UCSD-AML1 (cell line): ENCODE results near the gene CAMKMT.
"Not testable (repeated sequence)": the region's sequence is repeated elsewhere in the genome, so short reads cannot be mapped to it uniquely, and the experiment has no call there.

Experiments used
- DNase-seq: peaks from one replicate; lab custom pipeline; 2025; ENCODE audit not compliant: unreplicated experiment; lab: John Stamatoyannopoulos, UW

CAMKMT gene

DNA sequence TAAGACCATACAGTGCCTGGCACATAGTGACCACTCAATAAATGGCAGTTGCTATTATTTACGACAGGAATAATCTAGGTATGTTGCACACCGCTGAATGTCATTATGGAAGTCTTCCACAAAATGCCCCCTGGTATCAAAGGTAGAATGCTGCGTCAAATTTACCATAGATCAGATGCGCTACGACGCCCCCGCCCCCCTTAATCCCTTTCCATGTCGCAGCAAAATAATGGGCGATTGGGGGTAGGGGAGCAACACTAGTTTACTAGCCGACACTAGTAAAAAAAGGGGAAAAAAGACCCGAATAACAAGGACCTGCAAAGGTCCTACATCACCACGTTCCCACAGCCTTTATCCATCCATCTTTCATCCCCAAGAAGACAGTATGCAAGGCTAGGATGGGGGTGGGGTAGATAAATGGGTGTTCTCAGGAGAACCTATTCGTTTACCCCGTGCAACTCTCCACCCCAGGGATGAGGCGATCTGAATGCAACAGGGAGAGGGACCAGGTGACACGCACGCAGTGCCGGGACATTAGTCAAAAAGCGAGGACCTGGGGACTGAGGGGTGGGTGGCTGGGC is 908 bp upstream of the CAMKMT start:
- DNase-seq = no peak

DNA sequence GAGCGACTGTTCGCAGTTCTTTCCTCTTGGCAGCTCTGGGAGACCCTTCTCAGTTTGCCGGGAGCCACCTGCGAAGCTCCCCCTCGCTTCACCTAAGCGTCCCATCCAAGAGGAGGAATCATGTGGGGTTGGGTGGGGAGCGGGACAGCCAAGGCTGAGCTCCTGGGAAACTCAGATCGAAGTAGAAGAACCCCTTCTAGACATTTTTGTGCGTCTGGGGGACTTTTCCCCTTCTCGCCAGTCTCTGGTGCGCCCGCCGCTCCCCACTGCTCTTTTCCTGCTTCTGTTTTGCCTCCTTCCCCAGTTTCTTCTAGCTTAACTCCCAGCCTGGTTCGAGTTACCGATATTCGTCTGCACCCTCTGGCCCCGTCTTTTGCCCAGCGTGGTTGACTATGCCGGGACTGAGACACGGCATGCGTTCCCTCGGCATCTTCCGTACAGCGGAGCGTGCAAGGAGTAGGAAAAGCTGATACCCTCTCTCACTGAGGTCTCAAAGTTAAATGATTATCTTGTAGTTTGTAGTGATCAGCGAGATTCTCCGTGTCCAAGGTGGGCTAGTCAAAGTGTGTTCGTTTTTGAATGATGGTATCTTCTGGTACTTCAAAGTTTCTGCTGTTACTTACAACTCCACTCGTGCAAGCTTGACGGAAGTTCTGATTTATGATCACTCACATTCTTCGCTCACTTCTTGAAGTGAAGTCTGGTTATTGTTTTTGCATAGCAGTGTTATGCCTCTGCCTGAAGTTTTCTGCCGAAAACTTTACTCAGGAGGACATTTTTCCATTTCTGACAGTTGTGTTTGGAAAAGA is 664 bp downstream of the CAMKMT start:
- DNase-seq = peak; percentile 58

DNA sequence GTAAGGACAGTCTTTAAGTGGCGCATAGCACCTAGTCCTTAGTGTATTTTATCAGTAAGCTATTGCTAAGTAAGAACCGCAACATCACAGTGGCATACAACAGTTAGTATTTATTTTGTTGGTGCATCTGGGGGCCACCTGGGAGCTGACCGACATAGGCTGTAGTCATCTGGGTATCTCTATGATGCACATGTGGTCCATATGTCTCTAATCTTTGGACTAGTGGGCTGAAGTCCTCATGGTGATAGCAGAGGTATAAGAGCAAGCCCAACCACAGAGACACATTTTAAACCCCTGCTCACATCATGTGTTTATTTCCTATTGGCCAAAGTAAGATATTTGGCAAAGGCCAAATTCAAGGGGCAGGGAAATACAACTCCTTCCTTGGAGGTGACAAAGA is 2.9 kb downstream of the CAMKMT start:
- DNase-seq = no peak

DNA sequence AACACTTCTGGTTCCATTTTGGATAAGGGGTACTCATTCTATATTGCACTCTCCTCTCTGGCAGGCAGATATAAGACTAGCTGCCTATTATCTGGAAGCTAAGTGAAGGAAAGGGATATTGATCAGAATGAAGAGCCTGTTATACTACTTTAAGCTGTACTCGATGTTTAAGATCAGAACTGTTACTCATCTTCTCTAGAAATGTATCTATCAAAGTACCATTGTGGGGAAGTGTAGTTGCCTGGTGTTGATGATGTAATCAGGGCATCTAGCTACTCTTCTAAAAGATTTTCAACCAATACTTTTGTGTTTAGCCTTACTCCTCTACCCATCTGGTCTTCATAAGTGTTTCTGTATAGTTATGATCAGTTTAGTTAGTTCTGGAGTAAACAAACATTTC is 5.8 kb downstream of the CAMKMT start:
- no peak for DNase-seq

DNA sequence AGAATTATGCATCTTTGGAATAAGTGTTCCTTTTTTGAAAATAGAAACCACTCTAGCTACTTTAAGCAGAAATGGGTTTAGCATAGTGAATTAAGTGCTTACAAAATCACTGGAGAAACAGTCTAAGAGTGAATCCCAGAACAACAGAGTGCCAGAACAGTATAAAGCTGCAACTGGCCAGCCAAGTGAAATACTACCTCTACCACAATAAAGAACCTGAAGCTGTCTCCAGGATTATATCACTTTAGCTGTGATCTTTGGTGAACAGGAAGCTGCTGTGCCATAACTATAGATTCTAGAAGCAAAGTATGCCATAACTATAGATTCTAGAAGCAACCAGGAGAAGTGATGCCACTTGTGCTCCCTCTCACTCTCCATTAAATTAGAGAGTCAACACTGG is 7.6 kb downstream of the CAMKMT start:
- no peak for DNase-seq

DNA sequence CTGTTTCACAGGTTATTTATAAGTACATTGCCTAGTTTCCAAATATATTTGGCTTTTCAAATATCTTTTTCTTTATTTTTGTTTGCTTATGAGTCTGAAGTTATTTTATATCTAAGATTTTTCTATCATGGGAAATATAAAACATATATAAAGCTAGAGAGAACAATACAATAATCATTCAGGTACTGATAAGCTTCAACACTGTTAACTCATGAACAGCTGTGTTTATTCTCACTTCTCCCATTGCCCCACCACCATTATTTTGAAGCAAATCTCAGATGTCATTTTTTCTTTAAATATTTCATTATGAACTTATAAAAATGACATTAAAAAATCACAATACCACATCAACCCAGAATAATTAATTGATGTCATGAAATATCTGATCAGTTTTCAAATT is 9.7 kb downstream of the CAMKMT start:
- DNase-seq = no peak

DNA sequence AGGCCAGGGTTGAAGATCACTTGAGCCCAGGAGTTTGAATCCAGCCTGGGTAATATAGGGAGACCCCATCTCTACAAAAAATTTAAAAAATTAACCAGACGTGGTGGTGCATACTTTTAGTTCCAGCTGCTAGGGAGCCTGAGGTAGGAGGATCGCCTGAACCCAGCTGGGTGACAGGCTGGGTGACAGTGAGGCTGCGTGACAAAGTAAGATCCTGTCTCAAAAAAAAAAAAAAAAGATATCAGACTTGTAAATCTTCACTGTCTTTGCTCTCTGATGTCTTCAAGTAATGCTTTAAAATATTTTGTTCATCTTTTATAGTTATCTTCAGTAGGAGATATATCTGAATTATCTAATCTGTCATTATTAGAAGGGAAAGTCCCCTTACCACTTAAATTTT is 10.5 kb downstream of the CAMKMT start:
- no peak for DNase-seq

DNA sequence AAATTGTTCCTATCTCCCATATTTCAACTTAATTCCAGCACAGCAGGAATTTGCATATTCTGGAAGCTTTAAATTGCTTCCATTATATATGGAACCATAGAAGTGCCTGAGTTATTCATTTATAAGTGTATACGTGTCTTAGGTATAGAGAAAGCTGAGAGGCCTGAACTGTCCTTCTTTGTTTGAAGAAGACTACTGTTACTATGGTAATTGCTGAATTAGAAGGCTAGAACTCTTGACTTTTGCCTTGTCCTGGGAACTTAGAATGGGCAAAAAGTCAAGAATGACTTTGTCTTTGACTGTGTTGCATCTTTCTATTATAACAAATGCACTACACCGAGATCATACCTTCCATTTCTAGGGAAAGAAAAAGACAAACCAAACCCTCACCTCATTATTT is 15.7 kb downstream of the CAMKMT start:
- DNase-seq = no peak

DNA sequence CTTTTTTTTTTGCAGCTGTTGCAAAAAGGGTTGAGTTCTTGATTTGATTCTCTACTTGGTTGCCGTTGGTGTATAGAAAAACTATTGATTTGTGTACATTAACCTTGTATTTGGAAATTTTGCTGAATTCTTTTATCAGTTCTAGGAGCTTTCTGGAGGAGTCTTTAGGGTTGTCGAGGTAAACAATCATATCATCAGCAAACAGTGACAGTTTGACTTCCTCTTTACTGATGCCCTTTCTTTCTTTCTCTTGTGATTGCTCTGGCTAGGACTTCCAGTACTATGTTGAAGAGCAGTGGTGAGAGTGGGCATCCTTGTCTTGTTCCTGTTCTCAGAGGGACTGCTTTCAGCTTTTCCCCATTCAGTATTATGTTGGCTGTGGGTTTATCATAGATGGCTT is 23.5 kb downstream of the CAMKMT start:
- DNase-seq = not testable (repeated sequence)

DNA sequence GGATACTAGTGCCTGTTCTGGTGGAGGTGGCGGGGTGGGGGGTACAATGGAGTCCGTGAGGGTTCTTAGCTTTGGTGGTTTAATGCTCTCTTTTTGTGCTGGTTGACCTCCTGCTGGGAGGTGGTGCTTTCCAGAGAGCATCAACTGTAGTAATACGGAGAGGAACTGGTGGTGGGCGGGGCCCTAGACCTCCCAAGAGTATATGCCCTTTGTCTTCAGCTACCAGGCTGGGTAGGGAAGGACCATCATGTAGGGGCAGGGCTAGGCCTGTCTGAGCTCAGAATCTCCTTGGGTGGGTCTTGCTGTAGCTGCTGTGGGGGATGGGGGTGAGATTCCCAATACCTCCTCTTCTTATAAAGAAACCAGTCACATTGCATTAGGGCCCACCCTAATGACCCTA is 27.1 kb downstream of the CAMKMT start:
- no peak for DNase-seq

DNA sequence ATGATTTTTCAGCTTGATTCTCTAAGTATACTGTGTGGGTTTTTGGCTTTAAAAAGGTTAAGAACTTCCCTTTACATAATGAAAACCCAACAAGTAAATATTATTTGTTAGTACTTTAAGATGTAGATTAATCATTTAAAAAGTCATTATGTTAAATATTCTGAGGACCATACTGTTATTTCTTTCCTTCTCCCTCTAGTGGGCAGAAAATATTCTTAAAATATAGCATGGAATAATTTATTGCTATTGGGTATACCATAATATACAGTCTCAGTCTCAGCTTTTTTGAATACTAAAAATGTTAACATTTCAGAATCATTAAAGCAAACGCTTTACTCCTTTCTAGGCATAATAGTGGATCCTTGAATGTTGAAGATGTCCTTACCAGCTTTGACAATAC is 28.1 kb downstream of the CAMKMT start:
- DNase-seq = no peak

DNA sequence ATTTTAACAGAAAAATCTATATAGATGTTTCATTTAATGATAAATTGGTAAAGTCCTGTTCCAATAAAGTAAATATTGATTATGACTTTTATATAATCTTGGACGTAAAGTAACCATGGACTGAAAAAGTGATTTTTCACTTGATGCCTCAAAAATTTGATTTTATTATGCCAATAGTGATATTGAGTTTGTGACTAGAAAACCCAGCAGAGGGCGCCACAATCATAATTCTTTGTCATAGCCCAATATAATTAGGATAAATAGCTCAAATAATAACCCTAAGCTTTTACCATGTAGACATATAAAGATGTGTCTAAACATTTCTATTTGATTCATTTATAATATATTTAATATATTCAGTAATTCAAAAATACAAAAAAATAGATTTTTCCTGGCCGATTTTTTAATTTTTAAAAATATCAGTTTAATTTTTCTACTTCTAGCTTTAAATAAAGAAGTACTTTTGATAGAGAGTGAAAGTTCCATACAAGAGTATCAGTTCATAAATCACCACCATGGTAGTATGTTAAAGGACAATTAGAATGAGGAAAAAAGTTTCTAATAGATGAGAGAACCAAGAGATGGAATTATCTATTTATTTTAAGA is 30.7 kb downstream of the CAMKMT start:
- DNase-seq = no peak

DNA sequence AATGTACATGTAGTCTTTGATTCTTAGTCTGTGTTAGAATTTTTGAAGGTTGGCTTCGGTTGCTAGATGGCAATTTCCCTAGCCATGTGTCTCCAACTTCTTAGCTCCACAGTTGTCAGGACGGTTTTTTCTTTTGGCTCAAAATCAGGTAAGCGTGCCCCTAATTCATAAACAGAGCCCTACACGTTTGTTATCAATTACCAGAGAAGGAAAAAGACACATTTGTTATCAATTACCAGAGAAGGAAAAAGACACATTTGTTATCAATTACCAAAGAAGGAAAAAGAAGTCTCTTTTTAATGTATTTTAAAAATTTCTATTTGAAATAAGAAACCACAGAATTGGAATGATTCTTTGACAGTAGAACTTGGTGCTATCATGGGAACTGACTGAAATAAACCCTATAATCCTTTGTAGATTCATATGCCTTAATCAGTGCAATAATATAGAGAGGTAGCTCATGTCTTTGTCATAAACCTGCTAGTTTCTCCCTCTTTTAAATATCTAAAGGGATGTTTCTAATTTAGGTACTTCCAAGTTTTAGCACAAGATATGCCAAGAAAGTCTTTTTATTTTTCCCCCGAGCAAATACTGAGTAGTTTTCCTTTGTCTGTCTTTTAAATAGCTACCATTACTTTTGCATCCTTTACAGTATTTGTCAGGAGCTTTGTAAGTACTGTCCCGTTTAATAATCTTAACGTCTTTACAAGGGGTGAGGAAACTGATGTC is 35.9 kb downstream of the CAMKMT start:
- no peak for DNase-seq

DNA sequence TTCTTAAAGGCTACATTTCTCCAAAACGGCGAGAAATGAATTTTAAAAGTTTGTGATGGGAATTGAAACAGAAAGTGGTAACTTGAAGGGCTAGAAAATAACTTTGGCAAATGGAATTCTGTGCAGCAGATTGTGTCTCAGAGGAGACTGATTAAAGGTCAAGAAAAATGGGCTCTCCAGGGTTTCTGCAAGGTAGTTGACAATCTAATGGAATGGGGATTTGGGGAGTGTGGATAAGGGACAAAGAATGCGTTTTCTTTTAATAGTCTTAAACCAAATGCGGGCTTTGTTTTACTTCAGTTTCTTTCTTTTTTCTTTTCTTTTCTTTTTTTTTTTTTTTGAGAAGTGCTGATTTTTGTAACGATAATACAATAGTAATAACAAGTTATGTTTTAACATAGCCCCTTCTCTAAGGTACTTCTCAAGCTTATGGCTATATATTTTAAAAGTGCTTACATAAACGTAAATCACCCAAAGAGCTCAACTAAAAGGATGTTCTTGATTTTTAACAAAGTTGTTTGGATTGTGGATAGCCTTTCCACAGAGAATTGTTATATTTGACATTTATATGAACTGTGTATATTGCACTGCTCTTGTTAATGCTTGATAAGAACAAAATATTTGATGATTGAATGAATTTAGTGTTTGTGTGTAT is 36.6 kb downstream of the CAMKMT start:
- DNase-seq = no peak

DNA sequence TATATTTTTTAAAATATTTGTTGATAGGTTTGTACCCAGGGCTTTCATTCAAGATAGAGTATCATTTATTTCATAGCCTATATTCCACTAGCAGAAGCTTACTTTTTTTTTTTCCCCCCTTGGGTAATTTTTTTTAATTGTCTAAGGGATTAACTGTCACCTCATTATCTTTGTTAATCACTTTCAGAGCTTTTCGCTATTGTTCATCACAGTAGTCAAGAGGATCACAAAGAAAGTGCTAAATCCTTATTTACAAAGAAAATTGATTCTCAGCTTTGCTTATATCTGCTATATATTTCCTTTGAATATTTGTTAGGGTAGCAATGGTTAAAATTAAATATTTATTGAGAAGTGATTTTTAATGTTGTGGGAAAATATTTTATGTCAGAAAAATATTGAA is 59.0 kb downstream of the CAMKMT start:
- no peak for DNase-seq

DNA sequence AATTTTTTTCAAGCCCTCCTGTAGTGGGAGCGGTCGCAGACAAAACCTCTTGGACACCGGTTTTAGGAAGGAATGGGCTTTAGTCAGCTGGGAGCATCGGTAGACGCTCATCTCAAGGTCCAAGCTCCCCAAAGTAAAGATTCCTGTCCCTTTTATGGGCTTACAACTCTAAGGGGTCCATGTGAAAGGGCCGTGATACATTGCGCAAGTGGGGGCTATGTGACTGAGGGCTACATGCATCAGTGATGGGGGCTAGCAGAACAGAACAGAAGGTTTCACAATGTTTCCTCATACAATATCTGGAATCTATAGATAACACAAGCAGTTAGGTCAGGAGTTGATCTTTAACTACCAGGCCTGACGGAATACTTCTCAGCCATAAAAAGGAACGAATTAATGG is 62.5 kb downstream of the CAMKMT start:
- no peak for DNase-seq

DNA sequence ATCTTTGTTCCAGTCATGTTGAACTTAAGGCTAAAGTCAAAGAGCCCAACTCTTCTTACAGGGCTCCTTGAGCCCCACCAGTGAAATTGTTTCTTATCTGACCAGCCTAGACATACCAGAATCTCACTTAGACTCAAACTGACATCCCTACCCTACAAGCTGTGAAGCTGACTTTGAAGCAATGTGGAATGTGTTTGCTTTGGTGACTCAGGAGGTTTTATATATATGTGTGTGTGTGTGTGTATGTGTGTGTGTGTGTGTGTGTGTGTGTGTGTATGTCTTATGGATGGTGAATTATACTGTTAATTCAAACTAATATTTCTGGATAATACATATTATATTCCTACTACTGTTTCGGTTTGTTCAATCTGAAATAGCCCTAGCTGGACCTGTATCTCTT is 67.3 kb downstream of the CAMKMT start:
- DNase-seq = no peak

DNA sequence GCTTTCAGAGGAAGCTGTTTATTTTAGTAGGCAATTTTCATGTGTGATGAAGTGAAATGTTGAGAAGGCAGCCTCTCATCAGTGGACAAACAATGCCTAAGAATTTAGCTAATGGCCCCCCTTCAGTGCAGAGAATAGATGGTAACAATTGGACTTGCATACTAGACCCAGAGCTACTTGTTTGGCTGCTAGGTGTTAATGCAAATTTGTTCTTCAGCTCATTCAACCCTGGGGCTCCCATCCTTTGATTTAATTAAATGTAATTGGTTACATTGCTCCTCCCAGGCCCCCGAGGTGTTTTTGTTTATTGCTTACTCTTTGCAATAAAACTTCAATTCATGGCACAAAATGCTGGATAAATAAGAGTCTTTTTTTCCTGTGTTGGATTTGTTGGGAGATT is 68.6 kb downstream of the CAMKMT start:
- no peak for DNase-seq

DNA sequence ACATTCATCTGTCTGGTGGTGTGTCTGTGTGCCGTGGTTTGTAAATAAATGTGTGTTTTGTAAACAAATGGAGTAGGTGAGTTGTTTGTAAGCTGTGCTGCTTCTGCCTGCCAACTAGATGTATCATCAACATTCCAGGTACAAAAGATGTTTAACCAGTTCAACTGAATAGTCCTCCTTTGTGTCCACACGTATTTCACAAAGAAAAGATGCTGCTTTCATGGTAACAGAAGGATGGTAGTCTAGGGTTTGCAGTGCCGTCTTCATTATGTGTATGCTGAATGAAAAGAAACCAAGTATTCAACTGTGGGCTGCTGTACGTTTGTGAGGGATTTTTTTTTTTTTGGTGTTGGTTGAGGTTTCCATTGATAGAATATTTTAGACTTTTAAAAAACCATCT is 72.1 kb downstream of the CAMKMT start:
- DNase-seq = no peak

DNA sequence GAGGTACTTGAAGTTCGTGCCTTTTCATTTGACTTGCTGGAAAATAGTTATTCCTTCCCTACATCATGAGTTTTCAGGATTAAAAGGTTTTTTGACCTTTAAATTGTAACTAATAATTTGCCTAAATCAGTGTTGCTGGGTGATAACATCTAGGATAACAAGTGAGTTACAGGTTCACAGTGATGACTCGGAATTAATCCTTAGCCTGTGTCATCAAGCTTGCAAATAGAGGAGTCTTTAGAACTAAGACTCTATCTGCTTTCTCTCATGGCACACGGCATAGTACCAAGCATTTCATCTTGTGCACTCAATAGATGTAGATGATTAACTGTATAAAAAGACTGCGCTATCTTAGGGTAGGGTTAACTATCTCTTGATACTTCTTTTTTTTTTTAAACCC is 79.5 kb downstream of the CAMKMT start:
- DNase-seq = no peak

DNA sequence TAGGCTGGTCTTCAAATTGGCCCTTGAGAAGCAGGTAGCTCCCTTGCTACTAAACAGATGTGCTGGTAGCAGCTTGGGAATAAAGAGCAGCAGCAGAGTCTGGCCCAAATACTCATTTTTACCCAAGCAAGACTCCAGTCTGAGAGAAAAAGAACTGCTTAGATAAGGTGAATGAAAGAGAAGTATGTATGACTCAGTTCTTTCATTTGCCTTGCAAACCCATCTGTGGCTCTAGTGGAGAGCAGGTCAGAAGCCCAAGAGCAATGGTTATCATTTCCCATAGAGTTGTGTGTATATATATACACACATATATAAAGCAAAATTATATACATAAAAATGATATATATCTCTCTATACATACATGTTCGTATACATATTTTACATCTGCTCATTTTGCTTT is 80.3 kb downstream of the CAMKMT start:
- no peak for DNase-seq
